Measurements from ENCODE around the gene ENTPD7. TPM values are rescaled to one million over a fixed set of nuclear protein-coding genes. Genes with fewer than 3 reads are reported as not detected.
"Not testable (repeated sequence)": the region's sequence is repeated elsewhere in the genome, so short reads cannot be mapped to it uniquely, and the experiment has no call there.

The ENTPD7 gene
- total RNA-seq, 2 donors from 2014 or later: 23.8 to 26.4 TPM

DNA sequence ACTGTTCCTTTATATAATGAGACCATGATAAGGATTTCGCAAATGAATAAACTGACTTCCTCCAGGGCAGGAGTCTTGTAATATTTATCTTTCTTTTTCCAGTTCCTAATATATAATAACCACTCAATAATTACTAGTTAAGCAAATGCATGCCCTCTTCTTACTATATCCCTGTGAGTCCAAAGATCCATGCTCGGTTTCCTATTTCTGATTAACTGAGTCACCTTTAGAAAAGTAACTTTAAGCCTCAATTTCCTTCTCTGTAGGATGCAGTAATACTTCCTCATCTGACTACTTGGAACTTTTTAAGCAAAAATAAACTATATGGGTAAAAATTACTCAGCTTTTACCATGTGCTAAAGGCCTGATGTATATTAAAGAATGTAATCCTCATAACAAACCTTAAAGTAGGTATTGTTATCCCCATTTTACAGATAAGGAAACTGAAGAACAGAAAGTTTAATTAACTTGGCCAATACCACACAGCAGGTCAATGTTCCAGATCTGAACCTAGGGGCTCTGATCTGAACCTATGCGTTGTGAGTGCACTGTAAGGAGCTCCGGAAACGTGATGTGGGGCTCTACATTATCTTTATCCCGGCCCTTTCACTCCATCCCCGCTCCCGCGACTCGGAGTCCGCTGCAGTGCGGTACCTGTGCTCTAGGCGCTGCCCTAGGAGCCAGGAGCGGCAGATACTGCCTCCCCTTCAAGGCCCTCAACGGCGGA is 72.2 kb downstream of the ENTPD7 start:
- WGBS, 2 experiments (ENCODE audit: insufficient coverage in 1 of 2, insufficient read length in 1 of 2): 9 to 17% methylated on average over 10 to 16 of the region's 16 CpGs

DNA sequence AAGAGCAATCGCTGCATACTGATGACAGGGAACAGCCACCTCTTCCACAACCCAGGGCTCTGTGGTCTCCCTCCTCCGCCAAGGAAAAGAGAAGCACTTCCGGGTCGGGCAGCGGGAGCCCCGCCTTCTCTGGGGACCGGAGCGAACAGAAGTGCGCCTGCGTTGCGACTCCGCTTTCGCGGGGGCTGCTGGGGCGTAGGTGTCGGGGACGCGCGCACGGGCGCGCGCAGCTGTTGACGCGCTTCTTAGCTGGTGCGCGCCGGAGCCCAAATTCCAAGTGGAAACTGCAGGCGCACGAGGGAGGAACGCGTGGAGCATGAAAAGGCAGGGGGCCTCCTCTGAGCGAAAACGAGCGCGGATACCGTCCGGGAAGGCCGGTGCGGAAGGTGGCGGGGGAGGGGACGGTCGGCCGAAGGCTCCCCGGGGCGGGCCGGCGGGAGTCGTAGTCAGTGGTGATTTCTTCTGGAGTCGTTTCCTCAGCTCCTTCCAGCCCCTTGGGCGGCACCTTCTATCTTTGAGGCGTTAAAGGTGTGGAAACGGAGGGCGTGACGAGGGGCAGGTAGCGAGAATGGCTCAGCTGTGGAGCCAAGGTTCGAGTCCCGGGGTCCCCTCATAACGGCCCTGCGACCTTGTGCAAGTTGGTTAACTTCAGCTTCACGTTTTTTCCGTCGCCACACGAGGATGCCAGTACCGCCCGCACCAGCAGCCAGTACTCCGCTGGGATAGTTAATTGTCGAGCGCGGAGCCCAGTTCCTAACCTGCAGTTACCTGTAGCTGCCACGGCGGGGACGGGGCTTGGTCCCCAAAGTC is 72.9 kb downstream of the ENTPD7 start, which contains the start of the genes COX15 and CUTC:
COX15 (minus strand) TSS at position 95 of the 810 bp plus-strand sequence; CDS start at position 17, 78 bp downstream.
CUTC (plus strand) TSS at position 202 of the 810 bp plus-strand sequence; CDS start at position 317, 115 bp downstream.
- peak within 1 kb of the TSS; percentile 99 for H3K4me3 ChIP-seq (ENCODE audit: low read length)
- peak within 1 kb of the TSS; percentile 87 for H3K9ac ChIP-seq (ENCODE audit: extremely low read depth, low read length, poor library complexity, severe bottlenecking)
- TF ChIP-seq CTCF (conservative IDR thresholded peaks at IDR 0.05): peak; percentile 74
- no peaks in the 10 kb centered on the region for H3K4me1 ChIP-seq (ENCODE audit: control insufficient read depth, insufficient read depth, low read length)
- no peaks in the 10 kb centered on the region for H3K9me3 ChIP-seq (ENCODE audit: control insufficient read depth, low read length)
- Mint-ChIP-seq H3K4me3 (peak within 1 kb of the TSS; percentile 98), H3K27ac (peak within 1 kb of the TSS; percentile 100), H3K9me3 (no peaks in the 10 kb centered on the region), H3K4me1 (peaks cover 8% of the 10 kb centered on the region), H3K27me3 (ENCODE audit: insufficient read depth) (no peaks in the 10 kb centered on the region), H3K36me3 (ENCODE audit: low read depth) (peaks cover 28% of the 10 kb centered on the region)
- peak within 1 kb of the TSS; percentile 84 for H3K27ac ChIP-seq (ENCODE audit: low read depth, low read length)
- peaks cover 35% of the 10 kb centered on the region for H3K36me3 ChIP-seq (ENCODE audit: control insufficient read depth, insufficient read depth, low read length)
- no peaks in the 10 kb centered on the region for H3K27me3 ChIP-seq (ENCODE audit: control insufficient read depth, insufficient read depth, low read length, poor library complexity, severe bottlenecking)
- WGBS, 2 experiments (ENCODE audit: insufficient coverage in 1 of 2, insufficient read length in 1 of 2): 0 to 1% methylated on average over 38 to 73 of the region's 73 CpGs
- peak; percentile 99 for DNase-seq

More for the DNA sequence above, 72.2 kb downstream of the ENTPD7 start:
- Histone ChIP-seq H3K9me3 (ENCODE audit: control insufficient read depth, low read length) (no peaks in the 10 kb centered on the region), H3K4me3 (ENCODE audit: low read length) (peak overlapping the region; percentile 99), H3K27ac (ENCODE audit: low read depth, low read length) (no peak overlapping the region), H3K36me3 (ENCODE audit: control insufficient read depth, insufficient read depth, low read length) (peaks cover 33% of the 10 kb centered on the region), H3K27me3 (ENCODE audit: control insufficient read depth, insufficient read depth, low read length, poor library complexity, severe bottlenecking) (no peaks in the 10 kb centered on the region), H3K4me1 (ENCODE audit: control insufficient read depth, insufficient read depth, low read length) (no peaks in the 10 kb centered on the region), H3K9ac (ENCODE audit: extremely low read depth, low read length, poor library complexity, severe bottlenecking) (peak overlapping the region; percentile 87)
- Mint-ChIP-seq H3K27ac (peak overlapping the region; percentile 100), H3K9me3 (no peaks in the 10 kb centered on the region), H3K4me1 (peaks cover 8% of the 10 kb centered on the region), H3K27me3 (ENCODE audit: insufficient read depth) (no peaks in the 10 kb centered on the region), H3K4me3 (peak overlapping the region; percentile 98), H3K36me3 (ENCODE audit: low read depth) (peaks cover 26% of the 10 kb centered on the region)
- DNase-seq: no peak
- no peak for TF ChIP-seq CTCF (conservative IDR thresholded peaks at IDR 0.05)

- Histone ChIP-seq H3K9me3 (ENCODE audit: control insufficient read depth, low read length) (peaks cover under 1% of the 10 kb centered on the region), H3K27ac (ENCODE audit: low read depth, low read length) (no peak overlapping the region), H3K9ac (ENCODE audit: extremely low read depth, low read length, poor library complexity, severe bottlenecking) (no peak overlapping the region), H3K4me1 (ENCODE audit: control insufficient read depth, insufficient read depth, low read length) (no peaks in the 10 kb centered on the region), H3K36me3 (ENCODE audit: control insufficient read depth, insufficient read depth, low read length) (peaks cover 34% of the 10 kb centered on the region), H3K27me3 (ENCODE audit: control insufficient read depth, insufficient read depth, low read length, poor library complexity, severe bottlenecking) (no peaks in the 10 kb centered on the region), H3K4me3 (ENCODE audit: low read length) (no peak overlapping the region)
- TF ChIP-seq CTCF (conservative IDR thresholded peaks at IDR 0.05): no peak
- H3K27me3 Mint-ChIP-seq (ENCODE audit: insufficient read depth): no peaks in the 10 kb centered on the region
- H3K4me1 Mint-ChIP-seq: peaks cover 8% of the 10 kb centered on the region
- WGBS, 2 experiments (ENCODE audit: insufficient coverage in 1 of 2, insufficient read length in 1 of 2): 94 to 98% methylated on average over 8 of the region's 8 CpGs
- H3K27ac Mint-ChIP-seq: no peak overlapping the region
- DNase-seq: no peak
- peak overlapping the region; percentile 98 for H3K4me3 Mint-ChIP-seq
- peaks cover 30% of the 10 kb centered on the region for H3K36me3 Mint-ChIP-seq (ENCODE audit: low read depth)
- H3K9me3 Mint-ChIP-seq: no peaks in the 10 kb centered on the region
Measured at GRCh38 chr10:99733366-99733765, 74.1 kb downstream of the ENTPD7 start.

- peak overlapping the region; percentile 98 for H3K4me3 Mint-ChIP-seq
Measured at GRCh38 chr10:99734111-99734510, 74.8 kb downstream of the ENTPD7 start.

More at GRCh38 chr10:99734111-99734510, 74.8 kb downstream of the ENTPD7 start:
- not testable (repeated sequence) for DNase-seq; H3K4me3 ChIP-seq (ENCODE audit: low read length); H3K27ac Mint-ChIP-seq; H3K27me3 Mint-ChIP-seq (ENCODE audit: insufficient read depth); H3K9me3 Mint-ChIP-seq; H3K9me3 ChIP-seq (ENCODE audit: control insufficient read depth, low read length); H3K4me1 Mint-ChIP-seq; H3K4me1 ChIP-seq (ENCODE audit: control insufficient read depth, insufficient read depth, low read length); H3K9ac ChIP-seq (ENCODE audit: extremely low read depth, low read length, poor library complexity, severe bottlenecking); H3K27ac ChIP-seq (ENCODE audit: low read depth, low read length); H3K27me3 ChIP-seq (ENCODE audit: control insufficient read depth, insufficient read depth, low read length, poor library complexity, severe bottlenecking)
- 95% methylated on average over 7 to 10 of the region's 10 CpGs for WGBS, 2 experiments (ENCODE audit: insufficient coverage in 1 of 2, insufficient read length in 1 of 2)
- peaks cover 37% of the 10 kb centered on the region for H3K36me3 Mint-ChIP-seq (ENCODE audit: low read depth)
- H3K36me3 ChIP-seq (ENCODE audit: control insufficient read depth, insufficient read depth, low read length): peaks cover 34% of the 10 kb centered on the region

All from endodermal cell (in vitro differentiated cells).